Superior temporal gyrus (tissue), 1 donor: ENCODE measurements around the gene IQCN.
"Not testable (repeated sequence)": the region's sequence is repeated elsewhere in the genome, so short reads cannot be mapped to it uniquely, and the experiment has no call there.

ENCODE experiments used
- DNase-seq: peaks from one replicate; pipeline ENCODE4 v3.0.0-alpha.2; 2016; ENCODE audit errors: extremely low spot score

The IQCN gene

GRCh38 chr19:18209912-18210311, 64.3 kb downstream of the IQCN start:
- DNase-seq = not testable (repeated sequence)

GRCh38 chr19:18208098-18208951, 65.9 kb downstream of the IQCN start:
- DNase-seq = no peak
